Fibroblast of lung (primary cell): Measurements from ENCODE around the gene PGF. TPM values are rescaled to one million over a fixed set of nuclear protein-coding genes. Genes with fewer than 3 reads are reported as not detected.

ENCODE experiments used
- DNase-seq, 2 donors: peaks; one replicate each; pipeline versions ENCODE4 v3.0.0 to v3.0.0-alpha.2; 2010; ENCODE audit warnings: low read depth in 2 of 2
- H2AFZ ChIP-seq: 2 replicates; pipeline ENCODE4 v1.5.1; 2012; ENCODE audit warnings: low read length, control low read depth, inconsistent platforms
- H3K27ac ChIP-seq: 2 replicates; pipeline ENCODE4 v1.5.1; 2011; ENCODE audit warnings: low read length, control low read depth; ENCODE audit not compliant: insufficient read depth
- H3K27me3 ChIP-seq: 2 replicates; pipeline ENCODE4 v1.5.1; 2011; ENCODE audit warnings: mild to moderate bottlenecking, low read length; ENCODE audit not compliant: control insufficient read depth, insufficient read depth
- H3K36me3 ChIP-seq: 2 replicates; pipeline ENCODE4 v1.5.1; 2011; ENCODE audit warnings: low read length; ENCODE audit not compliant: control insufficient read depth, insufficient read depth
- H3K4me1 ChIP-seq: 2 replicates; pipeline ENCODE4 v1.5.1; 2011; ENCODE audit warnings: low read length; ENCODE audit not compliant: control insufficient read depth, insufficient read depth; ENCODE audit errors: extremely low read depth
- H3K4me2 ChIP-seq: 2 replicates; pipeline ENCODE4 v1.5.1; 2011; ENCODE audit warnings: low read length, control low read depth; ENCODE audit not compliant: insufficient read depth; ENCODE audit errors: extremely low read depth
- H3K4me3 ChIP-seq, 4 experiments: fragments of 200-600 bp in 1 of 4; sonication (generic) in 1 of 4; replicated peaks in 1 of 4; 2 replicates each; pipeline ENCODE4 v1.5.1; 2011 to 2016; ENCODE audit warnings: low read length in 4 of 4, low read depth in 3 of 4, mild to moderate bottlenecking in 3 of 4, control low read depth in 2 of 4, inconsistent platforms in 1 of 4, mixed read lengths in 1 of 4; ENCODE audit not compliant: insufficient read depth in 1 of 4; ENCODE audit errors: control extremely low read depth in 1 of 4
- H3K79me2 ChIP-seq: 2 replicates; pipeline ENCODE4 v1.5.1; 2012; ENCODE audit warnings: mild to moderate bottlenecking, low read length, inconsistent platforms; ENCODE audit not compliant: control insufficient read depth, insufficient read depth
- H3K9ac ChIP-seq: 2 replicates; pipeline ENCODE4 v1.5.1; 2011; ENCODE audit warnings: mild to moderate bottlenecking, low read length, control low read depth; ENCODE audit not compliant: insufficient read depth
- H3K9me3 ChIP-seq: 2 replicates; pipeline ENCODE4 v1.5.1; 2012; ENCODE audit warnings: low read depth, low read length; ENCODE audit not compliant: control insufficient read depth, insufficient read depth
- H4K20me1 ChIP-seq: 2 replicates; pipeline ENCODE4 v1.5.1; 2011; ENCODE audit warnings: low read length; ENCODE audit not compliant: control insufficient read depth, insufficient read depth; ENCODE audit errors: extremely low read depth
- CTCF ChIP-seq, 2 donors: IDR thresholded peaks in 1 of 2; conservative IDR thresholded peaks in 1 of 2; 1 replicate in 1 of 2; 2 replicates in 1 of 2; pipeline ENCODE4 v1.5.1; 2011 to 2012; ENCODE audit warnings: low read length in 2 of 2, control low read depth in 1 of 2, inconsistent platforms in 1 of 2, low read depth in 1 of 2, mild to moderate bottlenecking in 1 of 2
- EZH2 ChIP-seq: IDR thresholded peaks from 2 replicates; pipeline ENCODE4 v1.5.1; 2012; ENCODE audit warnings: low read length, control low read depth, mild to moderate bottlenecking; ENCODE audit errors: missing control alignments
- polyA plus RNA-seq, 2 donors: library from polyadenylated mRNA; depleted of rRNA in 1 of 2; stranded (reverse) in 1 of 2; unstranded in 1 of 2; fragments of >200 nt; gene quantifications; 2 replicates each; pipeline ENCODE4 v1.2.1, GENCODE V29; 2011 to 2012; ENCODE audit warnings: missing spikeins in 1 of 2
- total RNA-seq: library from RNA; depleted of rRNA; stranded (reverse); fragments of >200 nt; gene quantifications from 2 replicates; pipeline ENCODE4 v1.2.1, GENCODE V29; 2014

Gene PGF
- total and polyA plus RNA-seq, 2 donors (not counting 1 experiment from before 2014, with no cell fraction given), result 1.1 to 7.6 TPM

GRCh38 chr14:74956027-74956279 is 556 bp upstream of the PGF start:
- H3K79me2 ChIP-seq, result no peaks in the 10 kb centered on the region
- no peaks in the 10 kb centered on the region for H3K36me3 ChIP-seq
- H3K27ac ChIP-seq, result no peak overlapping the region
- H3K4me2 ChIP-seq, result peak overlapping the region; percentile 51
- no peak overlapping the region for H3K9ac ChIP-seq
- H3K27me3 ChIP-seq, result peaks cover 14% of the 10 kb centered on the region
- H3K9me3 ChIP-seq, result no peaks in the 10 kb centered on the region
- no peak overlapping the region for H2AFZ ChIP-seq
- H4K20me1 ChIP-seq, result no peaks in the 10 kb centered on the region
- peak overlapping the region in 1 of 4 experiments; percentile 69 for H3K4me3 ChIP-seq
- no peak for DNase-seq
- TF ChIP-seq EZH2, result no peak
- no peak for TF ChIP-seq CTCF (conservative IDR thresholded peaks at IDR 0.05 in 1 of 2, IDR thresholded peaks at IDR 0.05 in 1 of 2; ENCODE audit: low read depth in 1 of 2, low read length in 2 of 2)
- no peaks in the 10 kb centered on the region for H3K4me1 ChIP-seq

GRCh38 chr14:74954947-74955228 is 509 bp downstream of the PGF start:
- no peak overlapping the region for H2AFZ ChIP-seq
- TF ChIP-seq EZH2 (no peak), CTCF (conservative IDR thresholded peaks at IDR 0.05 in 1 of 2, IDR thresholded peaks at IDR 0.05 in 1 of 2; ENCODE audit: low read depth in 1 of 2, low read length in 2 of 2) (no peak)
- H3K9ac ChIP-seq, result no peak overlapping the region
- H3K4me1 ChIP-seq, result no peaks in the 10 kb centered on the region
- no peak overlapping the region for H3K27ac ChIP-seq
- no peaks in the 10 kb centered on the region for H3K79me2 ChIP-seq
- H3K9me3 ChIP-seq, result no peaks in the 10 kb centered on the region
- no peak for DNase-seq
- H3K4me3 ChIP-seq, result peak overlapping the region; percentile 34 to 69 (median 40)
- peaks cover 14% of the 10 kb centered on the region for H3K27me3 ChIP-seq
- H3K36me3 ChIP-seq, result no peaks in the 10 kb centered on the region
- peak overlapping the region; percentile 51 for H3K4me2 ChIP-seq
- no peaks in the 10 kb centered on the region for H4K20me1 ChIP-seq

GRCh38 chr14:74954232-74954946 is 1.0 kb downstream of the PGF start:
- Histone ChIP-seq H3K9ac (no peak overlapping the region), H2AFZ (no peak overlapping the region), H3K4me1 (no peaks in the 10 kb centered on the region), H3K79me2 (no peaks in the 10 kb centered on the region), H3K9me3 (no peaks in the 10 kb centered on the region), H3K36me3 (no peaks in the 10 kb centered on the region), H4K20me1 (no peaks in the 10 kb centered on the region), H3K27ac (no peak overlapping the region), H3K4me3 (peak overlapping the region in 1 of 4 experiments; percentile 69), H3K4me2 (no peak overlapping the region), H3K27me3 (peaks cover 14% of the 10 kb centered on the region)
- no peak for TF ChIP-seq EZH2
- no peak for TF ChIP-seq CTCF (conservative IDR thresholded peaks at IDR 0.05 in 1 of 2, IDR thresholded peaks at IDR 0.05 in 1 of 2; ENCODE audit: low read depth in 1 of 2, low read length in 2 of 2)
- DNase-seq, result no peak
